ENCODE data around the gene CCL8. TPM values are rescaled to one million over a fixed set of nuclear protein-coding genes. Genes with fewer than 3 reads are reported as not detected.

Gene CCL8
- polyA plus RNA-seq, 1 of the 3 experiments (the other 2 are of a cell fraction) = not detected

GRCh38 chr17:34368946-34369500, 49.8 kb downstream of the CCL8 start:
- no peaks in the 10 kb centered on the region for H3K36me3 ChIP-seq (replicated peaks in 1 of 2; ENCODE audit: control insufficient read depth in 1 of 2, insufficient read depth in 2 of 2, low read length in 1 of 2)
- H3K9me2 ChIP-seq = no peaks in the 10 kb centered on the region
- no peak overlapping the region for H3K27ac ChIP-seq (ENCODE audit: low read depth in 2 of 2, low read length in 1 of 2)
- H2AFZ ChIP-seq (ENCODE audit: low read depth) = no peak overlapping the region
- no peaks in the 10 kb centered on the region for H3K4me1 ChIP-seq (ENCODE audit: control insufficient read depth in 1 of 2, insufficient read depth in 2 of 2, low read depth in 1 of 2, low read length in 1 of 2)
- TF ChIP-seq JUND (IDR thresholded peaks at IDR 0.05) = no peak
- no peak for TF ChIP-seq GATA2 (CRISPR knock-in tag; IDR thresholded peaks at IDR 0.05)
- no peak for TF ChIP-seq TCF12 (IDR thresholded peaks at IDR 0.05)
- TF ChIP-seq IRF3 (IDR thresholded peaks at IDR 0.05; ENCODE audit: low read depth, low read length) = no peak
- no peak for TF ChIP-seq RFX5 (IDR thresholded peaks at IDR 0.05; ENCODE audit: low read length)
- ChIA-PET CTCF (interaction anchor here (1.6 to 4.6 kb wide), 4 partner anchors 8 to 198 kb away, joined by 3 to 53 read pairs (median 9); no protein-coding TSS in a partner anchor), POLR2A (no interaction called here)
- H4K20me1 ChIP-seq (ENCODE audit: insufficient read depth) = no peaks in the 10 kb centered on the region
- no peak overlapping the region for H3K4me2 ChIP-seq
- no peaks in the 10 kb centered on the region for H3K9me3 ChIP-seq
- H3K27me3 ChIP-seq (ENCODE audit: insufficient read depth) = no peaks in the 10 kb centered on the region; the same call in 1 of the 2 replicates
- WGBS (ENCODE audit: low lambda C conversion rate) = 21% methylated on average over 4 of the region's 4 CpGs
- no peaks in the 10 kb centered on the region for H3F3A ChIP-seq (replicated peaks; ENCODE audit: insufficient read depth)
- H3K4me3 ChIP-seq (ENCODE audit: low read depth in 2 of 2, low read length in 1 of 2) = no peak overlapping the region
- no peaks in the 10 kb centered on the region for H3K79me2 ChIP-seq (ENCODE audit: insufficient read depth)
- no peak overlapping the region for H3K9ac ChIP-seq
- DNase-seq = no peak

DNA sequence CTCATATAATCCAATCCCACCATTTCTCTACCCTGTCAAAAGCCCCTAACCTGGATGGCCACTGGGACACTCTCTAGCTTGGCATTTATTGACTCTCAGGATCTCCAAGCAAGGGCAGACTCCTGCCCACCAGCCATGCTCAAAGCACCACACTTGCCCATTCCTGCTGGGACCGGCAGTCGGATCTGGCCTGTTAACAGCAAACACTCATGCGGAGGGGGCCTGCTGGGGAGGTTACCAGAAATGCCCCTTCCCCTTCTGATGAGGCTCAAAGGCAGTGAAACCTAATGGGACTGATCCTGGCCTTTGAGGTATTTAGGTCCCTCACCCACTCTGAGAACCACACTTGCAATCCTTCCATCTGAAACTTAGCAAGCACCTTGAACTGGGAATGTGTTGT, 50.3 kb downstream of the CCL8 start:
- no peaks in the 10 kb centered on the region; the same call in 1 of the 2 replicates for H3K27me3 ChIP-seq (ENCODE audit: insufficient read depth)
- H3K4me2 ChIP-seq = no peak overlapping the region
- no peak overlapping the region for H2AFZ ChIP-seq (ENCODE audit: low read depth)
- no peaks in the 10 kb centered on the region for H3K36me3 ChIP-seq (replicated peaks in 1 of 2; ENCODE audit: control insufficient read depth in 1 of 2, insufficient read depth in 2 of 2, low read length in 1 of 2)
- H3F3A ChIP-seq (replicated peaks; ENCODE audit: insufficient read depth) = no peaks in the 10 kb centered on the region
- H3K9me3 ChIP-seq = no peaks in the 10 kb centered on the region
- no peaks in the 10 kb centered on the region for H3K79me2 ChIP-seq (ENCODE audit: insufficient read depth)
- WGBS (ENCODE audit: low lambda C conversion rate) = 90% methylated on average over 2 of the region's 3 CpGs
- no peak for DNase-seq
- H3K27ac ChIP-seq (ENCODE audit: low read depth in 2 of 2, low read length in 1 of 2) = no peak overlapping the region
- H3K9ac ChIP-seq = no peak overlapping the region
- H3K4me3 ChIP-seq (ENCODE audit: low read depth in 2 of 2, low read length in 1 of 2) = no peak overlapping the region
- ChIA-PET POLR2A (no interaction called here), CTCF (interaction anchor here (1.8 to 4.6 kb wide), 3 partner anchors 8 to 199 kb away, joined by 7 to 53 read pairs (median 11); no protein-coding TSS in a partner anchor)
- TF ChIP-seq ELF1 (IDR thresholded peaks at IDR 0.05) (no peak), RCOR1 (IDR thresholded peaks at IDR 0.05; ENCODE audit: low read length) (no peak)
- H3K9me2 ChIP-seq = no peaks in the 10 kb centered on the region
- H3K4me1 ChIP-seq (ENCODE audit: control insufficient read depth in 1 of 2, insufficient read depth in 2 of 2, low read depth in 1 of 2, low read length in 1 of 2) = no peaks in the 10 kb centered on the region
- H4K20me1 ChIP-seq (ENCODE audit: insufficient read depth) = no peaks in the 10 kb centered on the region

DNA sequence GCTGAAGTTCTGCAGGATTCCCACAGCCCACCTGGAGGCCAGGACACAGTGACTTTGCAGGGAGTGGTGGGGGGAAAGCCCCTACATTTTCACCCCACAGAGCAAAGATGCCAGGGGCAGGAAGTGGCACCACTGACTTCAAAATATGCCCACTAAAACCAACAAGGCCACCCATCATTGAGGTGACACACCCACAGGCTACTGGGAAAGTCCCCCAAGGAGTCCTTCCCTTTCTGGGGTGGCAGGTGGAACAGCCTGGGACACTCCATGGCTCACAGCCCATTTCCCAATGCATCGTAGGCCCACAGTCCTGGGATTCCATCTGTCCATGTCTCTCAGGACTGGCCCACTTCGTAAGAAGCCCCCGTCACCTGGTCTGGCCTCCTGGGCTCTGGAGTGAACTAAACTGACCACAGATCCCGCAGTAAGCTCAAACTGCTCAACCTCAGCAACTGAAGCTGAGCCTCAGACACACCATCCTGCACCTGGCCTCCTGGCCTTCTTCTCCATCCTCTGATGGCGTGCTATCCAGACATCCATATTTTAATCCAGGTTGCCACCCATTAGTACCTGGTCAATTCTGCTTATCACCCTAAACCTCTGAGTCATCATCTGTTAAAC, 51.3 kb downstream of the CCL8 start:
- no peak for DNase-seq
- H3F3A ChIP-seq (replicated peaks; ENCODE audit: insufficient read depth) = no peaks in the 10 kb centered on the region
- POLR2A ChIA-PET = no interaction called here
- no peak overlapping the region for H3K9ac ChIP-seq
- H3K79me2 ChIP-seq (ENCODE audit: insufficient read depth) = no peaks in the 10 kb centered on the region
- no peak overlapping the region for H3K4me2 ChIP-seq
- no peaks in the 10 kb centered on the region for H3K9me2 ChIP-seq
- no peaks in the 10 kb centered on the region for H3K4me1 ChIP-seq (ENCODE audit: control insufficient read depth in 1 of 2, insufficient read depth in 2 of 2, low read depth in 1 of 2, low read length in 1 of 2)
- no peaks in the 10 kb centered on the region; the same call in 1 of the 2 replicates for H3K27me3 ChIP-seq (ENCODE audit: insufficient read depth)
- H3K9me3 ChIP-seq = no peaks in the 10 kb centered on the region
- no peak overlapping the region for H3K4me3 ChIP-seq (ENCODE audit: low read depth in 2 of 2, low read length in 1 of 2)
- no peak overlapping the region for H2AFZ ChIP-seq (ENCODE audit: low read depth)
- no peak overlapping the region for H3K27ac ChIP-seq (ENCODE audit: low read depth in 2 of 2, low read length in 1 of 2)
- H4K20me1 ChIP-seq (ENCODE audit: insufficient read depth) = no peaks in the 10 kb centered on the region
- CTCF ChIA-PET = interaction anchor here (4.6 kb wide), 1 partner anchor 9 kb away, joined by 53 read pairs; no protein-coding TSS in a partner anchor
- 19% methylated on average over 2 of the region's 5 CpGs for WGBS (ENCODE audit: low lambda C conversion rate)
- no peaks in the 10 kb centered on the region for H3K36me3 ChIP-seq (replicated peaks in 1 of 2; ENCODE audit: control insufficient read depth in 1 of 2, insufficient read depth in 2 of 2, low read length in 1 of 2)
- no peak for TF ChIP-seq RAD21 (IDR thresholded peaks at IDR 0.05; ENCODE audit: low read length)
- no peak for TF ChIP-seq GABPA (IDR thresholded peaks at IDR 0.05; ENCODE audit: low read depth)
- no peak for TF ChIP-seq ELF1 (IDR thresholded peaks at IDR 0.05)
- TF ChIP-seq TEAD4 (IDR thresholded peaks at IDR 0.05; ENCODE audit: borderline replicate concordance, insufficient read depth) = no peak
- no peak for TF ChIP-seq YY1 (IDR thresholded peaks at IDR 0.05; ENCODE audit: low read depth)
- no peak for TF ChIP-seq TAF1 (IDR thresholded peaks at IDR 0.05; ENCODE audit: borderline replicate concordance, low read depth, low read length)
- TF ChIP-seq REST (IDR thresholded peaks at IDR 0.05; ENCODE audit: low read depth, low read length) = no peak
- TF ChIP-seq MEF2A (IDR thresholded peaks at IDR 0.05; ENCODE audit: borderline replicate concordance, low read depth) = no peak
- TF ChIP-seq POLR2AphosphoS5 (IDR thresholded peaks at IDR 0.05; ENCODE audit: low read depth, low read length) = no peak
- TF ChIP-seq IRF3 (IDR thresholded peaks at IDR 0.05; ENCODE audit: low read depth, low read length) = no peak
- TF ChIP-seq FOXM1 (IDR thresholded peaks at IDR 0.05; ENCODE audit: low read depth) = no peak
- no peak for TF ChIP-seq SMC3 (IDR thresholded peaks at IDR 0.05; ENCODE audit: low read depth, low read length)

All from SK-N-SH (cell line).